HCT116 (cell line): ENCODE results near the gene METTL24. TPM values are rescaled to one million over a fixed set of nuclear protein-coding genes. Genes with fewer than 3 reads are reported as not detected.

ENCODE experiments used
- ATAC-seq: fragments of 200-7000 bp; cut with Tn5 transposase; 2 replicates; pipeline ENCODE4 v1.9.1; 2020; ENCODE audit warnings: mild to moderate bottlenecking, moderate library complexity
- BruUV-seq: library from RNA; stranded (reverse); fragments of 400-500 nt; replicated peaks from 2 replicates; lab custom pipeline; 2021; lab: Mats Ljungman, UMichigan
- CTCF ChIA-PET: fragments of 300-600 bp; sonication (Branson Sonifier 250); formaldehyde crosslinking; loops from one replicate; lab custom pipeline; 2021; ENCODE audit warnings: antibody characterized with exemption; lab: Charles Lee
- POLR2A ChIA-PET: fragments of 300-600, 350-600 bp; sonication (Branson Sonifier 250); formaldehyde crosslinking; loops from one replicate; lab custom pipeline; 2021; ENCODE audit warnings: antibody characterized with exemption; lab: Charles Lee
- RAD21 ChIA-PET, 2 experiments: fragments of 300-600 bp; sonication (Branson Sonifier 250); formaldehyde crosslinking; loops; one replicate each; lab custom pipeline; 2023; ENCODE audit warnings: low total read pairs in 2 of 2; ENCODE audit not compliant: uncharacterized antibody in 2 of 2, unreplicated experiment in 2 of 2, low non-redundant PET in 1 of 2; lab: Charles Lee
- DNase-seq: peaks from one replicate; pipeline ENCODE4 v3.0.0-alpha.2; 2010; ENCODE audit warnings: low read depth, low spot score
- H2AFZ ChIP-seq: fragments of 200-600 bp; shearing (Covaris generic), sonication (generic); 2 replicates; pipeline ENCODE4 v1.6.1; 2017; ENCODE audit warnings: low read depth, mixed run types, mixed read lengths, antibody characterized with exemption, low read length; ENCODE audit not compliant: poor library complexity, severe bottlenecking
- H3K27ac ChIP-seq: 2 replicates; pipeline ENCODE4 v1.5.1; 2012; ENCODE audit warnings: low read depth, low read length
- H3K27me3 ChIP-seq: fragments of 200-600 bp; sonication (generic); 2 replicates; pipeline ENCODE4 v1.6.1; 2016; ENCODE audit warnings: mixed run types, low read length, mixed read lengths; ENCODE audit not compliant: insufficient read depth
- H3K36me3 ChIP-seq, 2 experiments: fragments of 200-500 bp in 1 of 2; fragments of 200-600 bp in 1 of 2; sonication (Bioruptor generic) in 1 of 2; sonication (generic) in 1 of 2; 2 replicates each; pipeline versions ENCODE4 v1.5.1 to v1.6.1; 2014 to 2016; ENCODE audit warnings: low read length in 2 of 2, inconsistent platforms in 1 of 2, mixed read lengths in 1 of 2, mixed run types in 1 of 2; ENCODE audit not compliant: insufficient read depth in 2 of 2, control insufficient read depth in 1 of 2
- H3K4me1 ChIP-seq, 2 experiments: fragments of 200-600 bp in 1 of 2; sonication (generic) in 1 of 2; 2 replicates each; pipeline versions ENCODE4 v1.5.1 to v1.6.1; 2012 to 2017; ENCODE audit warnings: low read length in 2 of 2, inconsistent platforms in 1 of 2, mild to moderate bottlenecking in 1 of 2, mixed read lengths in 1 of 2, mixed run types in 1 of 2, moderate library complexity in 1 of 2; ENCODE audit not compliant: insufficient read depth in 2 of 2, control insufficient read depth in 1 of 2
- H3K4me2 ChIP-seq: fragments of 200-600 bp; sonication (generic); 2 replicates; pipeline ENCODE4 v1.6.1; 2017; ENCODE audit warnings: mixed run types, low read length, mixed read lengths
- H3K4me3 ChIP-seq, 2 experiments: fragments of 200-600 bp in 1 of 2; sonication (generic) in 1 of 2; replicated peaks in 1 of 2; 2 replicates each; pipeline ENCODE4 v1.5.1; 2011 to 2016; ENCODE audit warnings: low read length in 2 of 2, control low read depth in 1 of 2, low read depth in 1 of 2, mild to moderate bottlenecking in 1 of 2, mixed read lengths in 1 of 2, mixed run types in 1 of 2
- H3K79me2 ChIP-seq: fragments of 200-600 bp; sonication (generic); 2 replicates; pipeline ENCODE4 v1.6.1; 2017; ENCODE audit warnings: mild to moderate bottlenecking, mixed run types, low read length, moderate library complexity, mixed read lengths; ENCODE audit not compliant: insufficient read depth
- H3K9ac ChIP-seq: fragments of 200-600 bp; sonication (generic); 2 replicates; pipeline ENCODE4 v1.6.1; 2016; ENCODE audit warnings: low read length, mixed read lengths
- H3K9me2 ChIP-seq: fragments of 200-600 bp; sonication (generic), shearing (Covaris generic); 2 replicates; pipeline ENCODE4 v1.6.1; 2017; ENCODE audit warnings: mixed run types, mild to moderate bottlenecking, moderate library complexity; ENCODE audit not compliant: insufficient read depth
- H3K9me3 ChIP-seq, 2 experiments: fragments of 200-500 bp in 1 of 2; fragments of 200-600 bp in 1 of 2; sonication (Bioruptor generic) in 1 of 2; sonication (generic) in 1 of 2; 2 replicates each; pipeline ENCODE4 v1.6.1; 2014 to 2017; ENCODE audit warnings: low read length in 2 of 2, mixed read lengths in 2 of 2, inconsistent platforms in 1 of 2, low read depth in 1 of 2, mild to moderate bottlenecking in 1 of 2, mixed run types in 1 of 2, moderate library complexity in 1 of 2; ENCODE audit not compliant: control insufficient read depth in 1 of 2, insufficient read depth in 1 of 2
- H4K20me1 ChIP-seq: fragments of 200-600 bp; sonication (generic), shearing (Covaris generic); 2 replicates; pipeline ENCODE4 v1.6.1; 2017; ENCODE audit warnings: mixed run types, mild to moderate bottlenecking, moderate library complexity; ENCODE audit not compliant: insufficient read depth
- CEBPB ChIP-seq: IDR thresholded peaks from 2 replicates; pipeline ENCODE4 v1.6.1; 2012; ENCODE audit warnings: low read depth
- EZH2phosphoT487 ChIP-seq: fragments of 200-600 bp; IDR thresholded peaks from 2 replicates; pipeline ENCODE4 v1.6.1; 2018; ENCODE audit warnings: antibody characterized with exemption, borderline replicate concordance
- JUND ChIP-seq: IDR thresholded peaks from 2 replicates; pipeline ENCODE4 v1.6.1; 2012
- RAD21 ChIP-seq: IDR thresholded peaks from 2 replicates; pipeline ENCODE4 v1.6.1; 2012; ENCODE audit warnings: low read depth, mild to moderate bottlenecking
- ZNF274 ChIP-seq: fragments of 200-500 bp; sonication (Bioruptor generic); IDR thresholded peaks from 2 replicates; pipeline ENCODE4 v1.6.1; 2014; ENCODE audit warnings: mild to moderate bottlenecking, low read depth, low read length, inconsistent platforms
- intact Hi-C: fragments of 100-400 bp; cut with micrococcal nuclease; formaldehyde crosslinking; loops from 2 replicates; pipeline ENCODE4 v1.10.0; 2022
- total RNA-seq: library from RNA; stranded (reverse); gene quantifications from one replicate; pipeline ENCODE4 v1.2.1, GENCODE V29; 2021; ENCODE audit not compliant: unreplicated experiment
- TF ChIP-seq, protein P1 (sequence below), 3 experiments: fragments of 200-600 bp in 1 of 3; sonication (generic) in 1 of 3; IDR thresholded peaks in 2 of 3; conservative IDR thresholded peaks in 1 of 3; 2 replicates each; pipeline ENCODE4 v1.5.1; 2012 to 2017; ENCODE audit warnings: low read depth in 2 of 3, low read length in 2 of 3, antibody characterized with exemption in 1 of 3, borderline replicate concordance in 1 of 3, control low read depth in 1 of 3, mild to moderate bottlenecking in 1 of 3, mixed read lengths in 1 of 3, mixed run types in 1 of 3, moderate library complexity in 1 of 3; ENCODE audit not compliant: insufficient read depth in 1 of 3

METTL24 gene
- total RNA-seq, 1 experiment from 2014 or later, result not detected

DNA sequence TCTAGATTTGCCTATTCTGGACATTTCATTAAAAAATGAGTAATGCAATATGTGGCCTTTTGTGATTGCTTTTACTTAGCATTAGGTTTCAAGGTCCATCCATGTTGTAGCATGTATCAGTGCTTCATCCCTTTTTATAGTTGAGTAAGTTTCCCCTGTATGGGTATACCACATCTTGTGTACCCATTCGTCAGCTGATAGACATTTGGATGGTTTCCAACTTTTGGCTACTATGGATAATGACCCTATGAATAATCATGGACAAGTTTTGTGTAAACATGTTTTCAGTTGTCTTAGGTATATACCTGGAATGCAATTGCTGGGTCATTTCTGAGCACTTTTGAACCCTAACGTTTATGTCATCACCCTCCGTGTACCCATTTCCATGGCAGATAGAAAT, 15.4 kb downstream of the METTL24 start:
- no peak for TF ChIP-seq ZNF274
- CTCF ChIA-PET, result no interaction called here
- ATAC-seq, result no peak

DNA sequence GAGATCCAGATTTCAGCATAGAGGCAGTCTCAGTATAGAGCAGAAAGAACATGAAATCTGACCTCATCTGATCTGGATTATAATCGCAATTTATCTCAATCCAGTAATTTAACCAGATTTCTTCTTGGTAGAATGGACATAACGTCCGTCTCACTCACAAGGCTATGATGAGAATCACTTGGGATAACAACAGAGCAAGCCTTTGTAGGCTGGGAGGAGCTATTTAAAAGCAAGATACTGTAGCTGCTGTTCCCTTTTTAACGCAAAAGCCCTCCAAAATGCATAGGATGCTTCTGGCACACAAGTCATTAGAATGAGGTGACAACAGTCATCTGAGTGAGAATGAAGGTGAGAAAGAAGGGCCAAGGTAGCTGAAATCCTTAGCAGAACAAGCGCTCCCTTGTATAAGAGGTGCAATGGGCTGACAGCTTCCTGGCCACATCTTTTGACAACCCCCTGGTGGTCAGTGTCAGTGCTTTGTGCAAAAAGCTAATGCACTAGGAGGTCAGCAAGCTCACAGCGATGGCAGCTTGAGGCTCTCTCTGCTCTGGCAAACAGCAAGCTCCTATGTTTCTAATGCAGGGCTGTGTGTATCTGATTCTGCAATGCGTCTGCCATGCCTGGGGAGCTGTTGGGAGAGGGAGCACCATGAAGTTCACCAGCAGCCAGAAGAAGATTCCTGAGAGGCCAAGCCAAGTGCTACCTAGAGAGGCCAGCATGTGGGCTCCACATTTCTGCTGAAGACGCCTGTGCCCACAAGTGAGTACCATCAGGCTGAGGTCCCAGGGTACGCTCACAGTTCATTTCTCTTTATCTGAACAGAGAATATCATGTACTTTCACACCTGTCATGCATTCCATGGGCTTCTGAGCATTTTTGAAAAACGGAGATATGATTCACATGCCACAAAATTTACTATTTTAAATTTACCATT, 16.2 kb downstream of the METTL24 start:
- no peak overlapping the region for H3K4me3 ChIP-seq
- ChIA-PET CTCF (interaction anchor here (0.6 to 1.3 kb wide), 8 partner anchors 10 to 302 kb away, joined by 3 to 9 read pairs (median 3); partner anchors contain the start of gene WASF1), RAD21 (no interaction called here), POLR2A (no interaction called here)
- H3K9ac ChIP-seq, result no peak overlapping the region
- BruUV-seq, result no TSS peak
- intact Hi-C loops, result no loop called here
- H3K4me1 ChIP-seq, result no peaks in the 10 kb centered on the region
- no peaks in the 10 kb centered on the region for H3K9me3 ChIP-seq
- H3K27me3 ChIP-seq, result no peaks in the 10 kb centered on the region
- no peaks in the 10 kb centered on the region for H3K9me2 ChIP-seq
- no peaks in the 10 kb centered on the region for H4K20me1 ChIP-seq
- H3K79me2 ChIP-seq, result no peaks in the 10 kb centered on the region
- H3K27ac ChIP-seq, result no peak overlapping the region
- TF ChIP-seq, protein P1, sequence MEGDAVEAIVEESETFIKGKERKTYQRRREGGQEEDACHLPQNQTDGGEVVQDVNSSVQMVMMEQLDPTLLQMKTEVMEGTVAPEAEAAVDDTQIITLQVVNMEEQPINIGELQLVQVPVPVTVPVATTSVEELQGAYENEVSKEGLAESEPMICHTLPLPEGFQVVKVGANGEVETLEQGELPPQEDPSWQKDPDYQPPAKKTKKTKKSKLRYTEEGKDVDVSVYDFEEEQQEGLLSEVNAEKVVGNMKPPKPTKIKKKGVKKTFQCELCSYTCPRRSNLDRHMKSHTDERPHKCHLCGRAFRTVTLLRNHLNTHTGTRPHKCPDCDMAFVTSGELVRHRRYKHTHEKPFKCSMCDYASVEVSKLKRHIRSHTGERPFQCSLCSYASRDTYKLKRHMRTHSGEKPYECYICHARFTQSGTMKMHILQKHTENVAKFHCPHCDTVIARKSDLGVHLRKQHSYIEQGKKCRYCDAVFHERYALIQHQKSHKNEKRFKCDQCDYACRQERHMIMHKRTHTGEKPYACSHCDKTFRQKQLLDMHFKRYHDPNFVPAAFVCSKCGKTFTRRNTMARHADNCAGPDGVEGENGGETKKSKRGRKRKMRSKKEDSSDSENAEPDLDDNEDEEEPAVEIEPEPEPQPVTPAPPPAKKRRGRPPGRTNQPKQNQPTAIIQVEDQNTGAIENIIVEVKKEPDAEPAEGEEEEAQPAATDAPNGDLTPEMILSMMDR (IDR thresholded peaks at IDR 0.05 in 2 of 3, conservative IDR thresholded peaks at IDR 0.05 in 1 of 3; ENCODE audit: borderline replicate concordance in 1 of 3, insufficient read depth in 1 of 3, low read depth in 2 of 3, low read length in 2 of 3), result peak in 2 of 3 experiments; percentile 58 to 65; a peak in 4 of 6 replicates
- TF ChIP-seq JUND (no peak), CEBPB (no peak), EZH2phosphoT487 (no peak), RAD21 (peak; percentile 39)
- H3K4me2 ChIP-seq, result no peak overlapping the region
- DNase-seq, result peak; percentile 15
- H2AFZ ChIP-seq, result no peak overlapping the region
- H3K36me3 ChIP-seq, result no peaks in the 10 kb centered on the region
- peak; percentile 95 for ATAC-seq

More for the DNA sequence above, 15.4 kb downstream of the METTL24 start:
- Histone ChIP-seq H2AFZ (no peak overlapping the region), H4K20me1 (no peaks in the 10 kb centered on the region), H3K9me2 (no peaks in the 10 kb centered on the region), H3K9me3 (no peaks in the 10 kb centered on the region), H3K4me3 (no peak overlapping the region), H3K36me3 (no peaks in the 10 kb centered on the region), H3K27me3 (no peaks in the 10 kb centered on the region), H3K4me2 (no peak overlapping the region), H3K4me1 (no peaks in the 10 kb centered on the region), H3K79me2 (no peaks in the 10 kb centered on the region), H3K9ac (no peak overlapping the region), H3K27ac (no peak overlapping the region)
- no peak for DNase-seq
- no TSS peak for BruUV-seq
- RAD21 ChIA-PET, result no interaction called here
- POLR2A ChIA-PET, result no interaction called here
- intact Hi-C loops, result no loop called here
